ENCODE measurements around the gene MYOD1. TPM values are rescaled to one million over a fixed set of nuclear protein-coding genes. Genes with fewer than 3 reads are reported as not detected.

The MYOD1 gene
- total RNA-seq, 1 donor from 2014 or later: not detected

GRCh38 chr11:17748761-17749721 is 29.7 kb downstream of the MYOD1 start:
- DNase-seq (ENCODE audit: low spot score): no peak

- DNase-seq (ENCODE audit: low spot score): no peak
Observed at GRCh38 chr11:17750013-17750800, 30.8 kb downstream of the MYOD1 start.

- DNase-seq (ENCODE audit: low spot score): no peak
Observed at GRCh38 chr11:17750801-17751165, 31.4 kb downstream of the MYOD1 start.

- DNase-seq (ENCODE audit: low spot score): no peak
Observed at GRCh38 chr11:17751558-17751957, 32.2 kb downstream of the MYOD1 start.

GRCh38 chr11:17752144-17752543 is 32.8 kb downstream of the MYOD1 start:
- no peak for DNase-seq (ENCODE audit: low spot score)

GRCh38 chr11:17753153-17753552 is 33.8 kb downstream of the MYOD1 start:
- no peak for DNase-seq (ENCODE audit: low spot score)

- DNase-seq (ENCODE audit: low spot score): no peak
Observed at GRCh38 chr11:17753641-17754040, 34.3 kb downstream of the MYOD1 start.

- no peak for DNase-seq (ENCODE audit: low spot score)
Observed at GRCh38 chr11:17755891-17756290, 36.5 kb downstream of the MYOD1 start.

GRCh38 chr11:17760102-17761029 is 41.0 kb downstream of the MYOD1 start:
- DNase-seq (ENCODE audit: low spot score): no peak

- no peak for DNase-seq (ENCODE audit: low spot score)
Observed at GRCh38 chr11:17762309-17762974, 43.1 kb downstream of the MYOD1 start.

- no peak for DNase-seq (ENCODE audit: low spot score)
Observed at GRCh38 chr11:17763244-17763643, 43.9 kb downstream of the MYOD1 start.

GRCh38 chr11:17763703-17764102 is 44.3 kb downstream of the MYOD1 start:
- DNase-seq (ENCODE audit: low spot score): no peak

- DNase-seq (ENCODE audit: low spot score): no peak
Observed at GRCh38 chr11:17764446-17765218, 45.3 kb downstream of the MYOD1 start.

- no peak for DNase-seq (ENCODE audit: low spot score)
Observed at GRCh38 chr11:17765356-17766072, 46.1 kb downstream of the MYOD1 start.

GRCh38 chr11:17766073-17766359 is 46.6 kb downstream of the MYOD1 start:
- no peak for DNase-seq (ENCODE audit: low spot score)

- DNase-seq (ENCODE audit: low spot score): no peak
Observed at GRCh38 chr11:17766590-17766989, 47.2 kb downstream of the MYOD1 start.

- DNase-seq (ENCODE audit: low spot score): no peak
Observed at GRCh38 chr11:17767301-17767885, 48.0 kb downstream of the MYOD1 start.

GRCh38 chr11:17767914-17768313 is 48.5 kb downstream of the MYOD1 start:
- DNase-seq (ENCODE audit: low spot score): no peak

GRCh38 chr11:17768547-17768946 is 49.2 kb downstream of the MYOD1 start:
- DNase-seq (ENCODE audit: low spot score): no peak

All from mesenteric fat pad (tissue), 1 donor.